H1 (cell line): ENCODE results near the gene RIPOR2. TPM values are rescaled to one million over a fixed set of nuclear protein-coding genes. Genes with fewer than 3 reads are reported as not detected.

Experiments
- CTCF ChIA-PET: fragments of 300-600 bp; sonication (Branson Sonifier 250); formaldehyde crosslinking; loops from one replicate; lab custom pipeline; 2021; ENCODE audit not compliant: partially characterized antibody; lab: Charles Lee
- POLR2A ChIA-PET: fragments of 300-600 bp; sonication (Branson Sonifier 250); formaldehyde crosslinking; loops from one replicate; lab custom pipeline; 2021; ENCODE audit warnings: inconsistent platforms; ENCODE audit not compliant: partially characterized antibody; lab: Charles Lee
- DNase-seq, 2 experiments: peaks; one replicate each; pipeline versions ENCODE4 v3.0.0 to v3.0.0-alpha.2; 2010 to 2022; ENCODE audit warnings: low spot score in 2 of 2, low read depth in 1 of 2, mixed read lengths in 1 of 2
- FAIRE-seq: peaks from 2 replicates; lab custom pipeline; 2011; peaks lifted over from hg19 to GRCh38; lab: Jason Lieb, UNC
- H2AFZ ChIP-seq: 2 replicates; pipeline ENCODE4 v1.8.1; 2012; ENCODE audit warnings: low read length, inconsistent platforms
- H2AK5ac ChIP-seq: 2 replicates; pipeline ENCODE4 v1.6.1; 2013; ENCODE audit warnings: low read depth, low read length
- H2BK120ac ChIP-seq: replicated peaks from 2 replicates; pipeline ENCODE3; 2013; ENCODE audit warnings: low read depth, low read length, inconsistent platforms
- H2BK12ac ChIP-seq: 2 replicates; pipeline ENCODE4 v1.6.1; 2013; ENCODE audit warnings: low read depth, low read length
- H2BK15ac ChIP-seq: 2 replicates; pipeline ENCODE4 v1.6.1; 2013; ENCODE audit warnings: low read length
- H2BK20ac ChIP-seq: 2 replicates; pipeline ENCODE4 v1.6.1; 2013; ENCODE audit warnings: low read length
- H2BK5ac ChIP-seq: 2 replicates; pipeline ENCODE4 v1.6.1; 2013; ENCODE audit warnings: low read depth, low read length
- H3K14ac ChIP-seq: 2 replicates; pipeline ENCODE4 v1.6.1; 2013; ENCODE audit warnings: inconsistent platforms; ENCODE audit not compliant: insufficient read length
- H3K18ac ChIP-seq: 2 replicates; pipeline ENCODE4 v1.6.1; 2013; ENCODE audit warnings: low read length; ENCODE audit errors: extremely low read depth
- H3K23ac ChIP-seq: 2 replicates; pipeline ENCODE4 v1.6.1; 2013; ENCODE audit warnings: inconsistent platforms; ENCODE audit not compliant: insufficient read length
- H3K23me2 ChIP-seq: 2 replicates; pipeline ENCODE4 v1.6.1; 2013; ENCODE audit warnings: low read depth, low read length
- H3K27ac ChIP-seq: 2 replicates; pipeline ENCODE4 v1.6.1; 2011; ENCODE audit warnings: low read depth, low read length, inconsistent platforms
- H3K27me3 ChIP-seq, 4 experiments: replicated peaks in 1 of 4; 1 replicate in 1 of 4; 2 replicates in 3 of 4; pipeline versions ENCODE4 v1.6.1 to v1.8.1; 2011 to 2013; ENCODE audit warnings: low read length in 3 of 4, mild to moderate bottlenecking in 3 of 4, inconsistent platforms in 2 of 4, mixed read lengths in 2 of 4, moderate library complexity in 1 of 4; ENCODE audit not compliant: control insufficient read depth in 3 of 4, insufficient read depth in 3 of 4; ENCODE audit errors: extremely low read depth in 1 of 4
- H3K36me3 ChIP-seq, 4 experiments: 2 replicates each; pipeline versions ENCODE4 v1.6.1 to v1.8.1; 2011 to 2013; ENCODE audit warnings: mild to moderate bottlenecking in 4 of 4, low read length in 3 of 4, moderate library complexity in 2 of 4, control low read depth in 1 of 4, inconsistent platforms in 1 of 4; ENCODE audit not compliant: insufficient read depth in 4 of 4, control insufficient read depth in 2 of 4
- H3K4ac ChIP-seq: replicated peaks from 2 replicates; pipeline ENCODE3; 2013; ENCODE audit warnings: low read length, low read depth, mixed read lengths, inconsistent platforms; ENCODE audit not compliant: insufficient read length
- H3K4me1 ChIP-seq, 4 experiments: replicated peaks in 1 of 4; 1 replicate in 1 of 4; 2 replicates in 3 of 4; pipeline versions ENCODE4 v1.6.1 to v1.8.1; 2011 to 2013; ENCODE audit warnings: low read length in 3 of 4, inconsistent platforms in 2 of 4, mixed read lengths in 1 of 4; ENCODE audit not compliant: insufficient read depth in 4 of 4, control insufficient read depth in 3 of 4
- H3K4me2 ChIP-seq, 2 experiments: 2 replicates each; pipeline versions ENCODE4 v1.6.1 to v1.8.1; 2011 to 2013; ENCODE audit warnings: low read depth in 2 of 2, low read length in 2 of 2, control low read depth in 1 of 2, inconsistent platforms in 1 of 2, mild to moderate bottlenecking in 1 of 2; ENCODE audit not compliant: insufficient read depth in 1 of 2
- H3K4me3 ChIP-seq, 4 experiments: fragments of 200-600, 300-600 bp in 1 of 4; sonication (generic), shearing (Covaris generic), sonication (Bioruptor Twin) in 1 of 4; 2 replicates each; pipeline versions ENCODE4 v1.5.1 to v1.8.1; 2011 to 2016; ENCODE audit warnings: low read length in 4 of 4, low read depth in 3 of 4, control low read depth in 2 of 4, inconsistent platforms in 2 of 4, mild to moderate bottlenecking in 2 of 4, mixed read lengths in 1 of 4, moderate library complexity in 1 of 4; ENCODE audit not compliant: insufficient read depth in 2 of 4; ENCODE audit errors: extremely low read depth in 1 of 4
- H3K56ac ChIP-seq: replicated peaks from 2 replicates; pipeline ENCODE3; 2013; ENCODE audit warnings: low read depth, mild to moderate bottlenecking, mixed read lengths, low read length, inconsistent platforms; ENCODE audit not compliant: insufficient read length
- H3K79me1 ChIP-seq: 2 replicates; pipeline ENCODE4 v1.6.1; 2013; ENCODE audit warnings: low read depth, low read length, control low read depth
- H3K79me2 ChIP-seq, 2 experiments: 2 replicates each; pipeline versions ENCODE4 v1.6.1 to v1.8.1; 2012 to 2013; ENCODE audit warnings: low read length in 2 of 2, mild to moderate bottlenecking in 2 of 2, inconsistent platforms in 1 of 2; ENCODE audit not compliant: insufficient read depth in 2 of 2, control insufficient read depth in 1 of 2
- H3K9ac ChIP-seq, 4 experiments: replicated peaks in 1 of 4; 1 replicate in 1 of 4; 2 replicates in 3 of 4; pipeline versions ENCODE4 v1.6.1 to v1.8.1; 2011 to 2013; ENCODE audit warnings: low read depth in 3 of 4, low read length in 3 of 4, control low read depth in 2 of 4, mild to moderate bottlenecking in 2 of 4, moderate library complexity in 2 of 4, inconsistent platforms in 1 of 4; ENCODE audit errors: extremely low read depth in 1 of 4
- H3K9me3 ChIP-seq, 2 experiments: 2 replicates each; pipeline versions ENCODE4 v1.6.1 to v1.8.1; 2012 to 2013; ENCODE audit warnings: mild to moderate bottlenecking in 2 of 2, moderate library complexity in 2 of 2, control low read depth in 1 of 2, inconsistent platforms in 1 of 2, low read depth in 1 of 2, low read length in 1 of 2, mixed read lengths in 1 of 2; ENCODE audit not compliant: insufficient read depth in 2 of 2
- H4K20me1 ChIP-seq, 2 experiments: replicated peaks in 1 of 2; 2 replicates each; pipeline versions ENCODE3 to v1.8.1; 2011 to 2013; ENCODE audit warnings: inconsistent platforms in 2 of 2, low read length in 2 of 2, mild to moderate bottlenecking in 1 of 2; ENCODE audit not compliant: insufficient read depth in 2 of 2, control insufficient read depth in 1 of 2
- H4K5ac ChIP-seq: 2 replicates; pipeline ENCODE4 v1.6.1; 2013; ENCODE audit warnings: low read length, low read depth, mixed read lengths, inconsistent platforms; ENCODE audit not compliant: insufficient read length
- H4K8ac ChIP-seq: 2 replicates; pipeline ENCODE4 v1.8.0; 2013; ENCODE audit warnings: mild to moderate bottlenecking, moderate library complexity, low read length, inconsistent platforms; ENCODE audit not compliant: insufficient read depth; ENCODE audit errors: extremely low read depth
- H4K91ac ChIP-seq: replicated peaks from 2 replicates; pipeline ENCODE3; 2013; ENCODE audit warnings: low read length, mixed read lengths, inconsistent platforms; ENCODE audit not compliant: insufficient read length
- CBX8 ChIP-seq: fragments of 300-800, 300-1000 bp; sonication (generic); IDR thresholded peaks from 2 replicates; pipeline ENCODE4 v1.7.1; 2016; ENCODE audit warnings: low read depth, low read length, borderline replicate concordance
- WGBS, 2 experiments: shearing (Covaris generic) in 1 of 2; methylation state at CpG; one replicate each; pipeline versions ENCODE4 v1.1.6 to v1.1.7; 2013 to 2015; ENCODE audit warnings: low lambda C conversion rate in 2 of 2, mixed read lengths in 2 of 2, inconsistent platforms in 1 of 2, low coverage in 1 of 2, missing lambda C conversion rate in 1 of 2; ENCODE audit not compliant: insufficient replicate concordance in 2 of 2, insufficient coverage in 1 of 2, insufficient read length in 1 of 2; ENCODE audit errors: extremely low coverage in 1 of 2, missing lambda C conversion rate in 1 of 2; 5-methylcytosine and 5-hydroxymethylcytosine counted together
- polyA plus RNA-seq, 7 experiments: library from polyadenylated mRNA; depleted of rRNA in 3 of 7; stranded (reverse) in 5 of 7; unstranded in 2 of 7; fragments of >200 nt in 5 of 7; fragments of 200-250 nt in 2 of 7; gene quantifications; 1 replicate in 5 of 7; 2 replicates in 1 of 7; 4 replicates in 1 of 7; pipeline versions ENCODE4 v1.2.1 to v1.2.3, GENCODE V29; 2011 to 2013; ENCODE audit warnings: missing spikeins in 2 of 7, mixed read lengths in 2 of 7
- total RNA-seq: library from RNA; stranded (reverse); fragmentation: NEBNext Ultra II Directional; extraction: Animal tissue kit (Norgen Biotek cat#: 25700); gene quantifications from 2 replicates; pipeline ENCODE4 v1.2.1, GENCODE V29; 2021

Gene RIPOR2
- total and polyA plus RNA-seq, 2 of the 8 experiments (the other 6 are each of a cell fraction or from before 2014, with no cell fraction given) = 16.7 to 45.6 TPM

- H3K27ac ChIP-seq = no peak overlapping the region
- WGBS, 2 experiments = 81% methylated on average over 1 of the region's 1 CpG; no CpG with 5 or more reads in 1 of the 2 experiments
- no peak for TF ChIP-seq CBX8
- no peak overlapping the region for H2BK20ac ChIP-seq
- H3K18ac ChIP-seq = no peak overlapping the region
- no peak overlapping the region for H3K14ac ChIP-seq
- no peak overlapping the region for H2BK15ac ChIP-seq
- no peak overlapping the region for H2AK5ac ChIP-seq
- H3K23ac ChIP-seq = no peak overlapping the region
- H2BK12ac ChIP-seq = no peak overlapping the region
- H3K4me2 ChIP-seq = peak overlapping the region; percentile 70 to 84; a peak in 3 of 4 replicates
- DNase-seq (no peak), FAIRE-seq (no peak)
- H3K23me2 ChIP-seq = peaks cover 2% of the 10 kb centered on the region; the same call in 1 of the 2 replicates
- no peak overlapping the region for H4K91ac ChIP-seq
- H3K4me1 ChIP-seq = peaks cover 0 to 7% (median 3%) of the 10 kb centered on the region in 4 experiments; a peak in 5 of 7 replicates
- H3K56ac ChIP-seq = no peak overlapping the region
- no peaks in the 10 kb centered on the region; the same call in 1 of the 2 replicates for H3K79me1 ChIP-seq
- H3K4ac ChIP-seq = no peak overlapping the region
- POLR2A ChIA-PET = interaction anchor here (2.5 kb wide), 1 partner anchor 32 kb away, joined by 8 read pairs; no protein-coding TSS in a partner anchor
- no peak overlapping the region for H2BK5ac ChIP-seq
- H3K9ac ChIP-seq = no peak overlapping the region
- H2AFZ ChIP-seq = no peak overlapping the region
- peaks cover 20 to 60% of the 10 kb centered on the region in 2 experiments for H3K79me2 ChIP-seq
- no peaks in the 10 kb centered on the region for H3K9me3 ChIP-seq
- H4K5ac ChIP-seq = no peak overlapping the region
- no peak overlapping the region for H4K8ac ChIP-seq
- H3K4me3 ChIP-seq = peak overlapping the region in 2 of 4 experiments; percentile 4 to 82; a peak in 3 of 8 replicates
- peaks cover 14 to 15% of the 10 kb centered on the region in 2 experiments for H4K20me1 ChIP-seq
- H2BK120ac ChIP-seq = no peak overlapping the region
- peaks cover 2 to 46% (median 16%) of the 10 kb centered on the region in 4 experiments; a peak in 5 of 8 replicates for H3K36me3 ChIP-seq
- no peaks in the 10 kb centered on the region for H3K27me3 ChIP-seq
- CTCF ChIA-PET = interaction anchor here (1.0 kb wide), 1 partner anchor 10 kb away, joined by 4 read pairs; no protein-coding TSS in a partner anchor
These were observed 158.5 kb downstream of the RIPOR2 start for GRCh38 chr6:24777227-24777626.
